ENCODE data around the gene WRAP73. TPM values are rescaled to one million over a fixed set of nuclear protein-coding genes. Genes with fewer than 3 reads are reported as not detected.

Gene WRAP73
- total RNA-seq, 1 donor from 2014 or later = 23.3 TPM

- Histone ChIP-seq H3K36me3 (no peaks in the 10 kb centered on the region), H3K4me1 (peaks cover 10% of the 10 kb centered on the region), H3K4me3 (no peak overlapping the region), H3K9me3 (no peaks in the 10 kb centered on the region), H3K27me3 (no peaks in the 10 kb centered on the region), H3K27ac (no peak overlapping the region)
- TF ChIP-seq CTCF (IDR thresholded peaks at IDR 0.05) (no peak), POLR2A (IDR thresholded peaks at IDR 0.05) (no peak), POLR2AphosphoS5 (IDR thresholded peaks at IDR 0.05; ENCODE audit: insufficient read depth in 1 of 2, low read depth in 1 of 2) (no peak)
- intact Hi-C loops (cut with DNase I) = no loop called here
- DNase-seq (ENCODE audit: extremely low spot score in 2 of 2) = no peak
Measured at GRCh38 chr1:3668585-3669300, 18.8 kb upstream of the WRAP73 start.

DNA sequence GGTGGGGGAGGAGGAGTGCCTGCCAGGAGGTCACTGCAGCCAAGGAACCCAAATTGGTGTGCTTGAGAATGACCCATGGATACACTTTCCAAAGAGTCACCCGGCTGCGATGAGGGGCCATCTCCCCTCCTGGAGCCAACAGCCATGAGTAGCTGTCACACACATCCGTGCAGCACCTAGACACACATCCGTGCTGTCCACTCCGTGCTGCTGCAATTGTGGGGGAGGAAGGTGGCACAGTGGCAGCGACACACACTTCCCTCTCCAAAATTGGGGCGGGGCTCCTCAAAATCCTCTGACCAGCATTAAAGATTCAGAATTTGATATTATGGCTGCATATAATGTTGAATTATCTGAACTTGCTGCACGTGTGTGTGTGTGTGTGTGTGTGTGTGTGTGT, 18.2 kb upstream of the WRAP73 start:
- no peak for DNase-seq (ENCODE audit: extremely low spot score in 2 of 2)
- intact Hi-C loops (cut with DNase I) = no loop called here
- Histone ChIP-seq H3K27me3 (no peaks in the 10 kb centered on the region), H3K36me3 (no peaks in the 10 kb centered on the region), H3K9me3 (no peaks in the 10 kb centered on the region), H3K4me3 (no peak overlapping the region), H3K27ac (no peak overlapping the region), H3K4me1 (peaks cover 10% of the 10 kb centered on the region)
- TF ChIP-seq POLR2AphosphoS5 (IDR thresholded peaks at IDR 0.05; ENCODE audit: insufficient read depth in 1 of 2, low read depth in 1 of 2) = no peak
- no peak for TF ChIP-seq POLR2A (IDR thresholded peaks at IDR 0.05)
- TF ChIP-seq CTCF (IDR thresholded peaks at IDR 0.05) = no peak

- H3K4me1 ChIP-seq = peaks cover 10% of the 10 kb centered on the region
- DNase-seq (ENCODE audit: extremely low spot score in 2 of 2) = no peak
- intact Hi-C loops (cut with DNase I) = no loop called here
- no peaks in the 10 kb centered on the region for H3K36me3 ChIP-seq
- H3K27ac ChIP-seq = no peak overlapping the region
- H3K9me3 ChIP-seq = no peaks in the 10 kb centered on the region
- no peak for TF ChIP-seq POLR2AphosphoS5 (IDR thresholded peaks at IDR 0.05; ENCODE audit: insufficient read depth in 1 of 2, low read depth in 1 of 2)
- TF ChIP-seq POLR2A (IDR thresholded peaks at IDR 0.05) = no peak
- no peak for TF ChIP-seq CTCF (IDR thresholded peaks at IDR 0.05)
- no peak overlapping the region for H3K4me3 ChIP-seq
- no peaks in the 10 kb centered on the region for H3K27me3 ChIP-seq
Measured at GRCh38 chr1:3664700-3665375, 14.9 kb upstream of the WRAP73 start.

DNA sequence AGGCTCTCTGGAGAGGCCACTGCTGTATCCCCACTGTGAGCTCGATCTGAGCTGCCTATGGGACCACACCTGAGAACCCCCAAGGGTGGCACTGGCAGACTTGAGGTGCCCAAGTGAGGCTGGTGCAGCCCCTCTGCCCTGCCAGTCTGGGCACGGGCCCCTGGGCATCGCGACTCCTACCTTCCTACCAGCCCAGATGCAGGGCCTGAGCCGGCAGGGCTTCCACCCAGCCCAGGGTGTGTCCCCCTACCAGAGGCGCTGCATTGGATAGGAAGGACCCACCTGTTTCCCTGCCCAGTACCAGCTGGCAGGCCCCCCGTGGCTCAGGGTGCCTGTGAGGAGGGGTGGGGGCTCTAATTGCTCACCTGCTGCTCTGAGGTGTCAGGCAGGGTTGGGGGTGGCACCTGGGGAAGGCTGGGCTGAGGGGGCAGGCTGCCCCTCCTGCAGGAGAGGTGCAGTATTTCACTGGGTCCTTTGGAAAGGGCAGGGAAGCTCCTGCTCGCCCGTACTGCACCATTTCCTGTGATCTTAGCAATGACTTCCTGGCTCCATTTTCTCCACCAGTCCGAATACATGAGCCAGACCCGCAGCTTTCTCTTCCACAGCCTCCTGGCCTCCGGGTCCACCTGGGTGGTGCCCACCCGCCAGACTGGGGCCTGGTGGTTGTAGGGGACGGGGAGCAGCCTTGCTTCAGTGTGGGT, 14.2 kb upstream of the WRAP73 start:
- Histone ChIP-seq H3K9me3 (no peaks in the 10 kb centered on the region), H3K4me1 (peaks cover 8% of the 10 kb centered on the region), H3K4me3 (no peak overlapping the region), H3K27ac (no peak overlapping the region), H3K36me3 (no peaks in the 10 kb centered on the region), H3K27me3 (no peaks in the 10 kb centered on the region)
- no peak for DNase-seq (ENCODE audit: extremely low spot score in 2 of 2)
- intact Hi-C loops (cut with DNase I) = no loop called here
- no peak for TF ChIP-seq POLR2A (IDR thresholded peaks at IDR 0.05)
- TF ChIP-seq CTCF (IDR thresholded peaks at IDR 0.05) = no peak
- no peak for TF ChIP-seq POLR2AphosphoS5 (IDR thresholded peaks at IDR 0.05; ENCODE audit: insufficient read depth in 1 of 2, low read depth in 1 of 2)
